GM12873 (cell line): ENCODE data around the gene WWOX.

Experiments used
- CTCF ChIP-seq: IDR thresholded peaks from 2 replicates; pipeline ENCODE4 v1.5.1; 2012; ENCODE audit warnings: low read depth, mild to moderate bottlenecking, moderate library complexity, low read length, control low read depth; ENCODE audit not compliant: insufficient read depth; ENCODE audit errors: missing control alignments

The WWOX gene

GRCh38 chr16:78992001-78992400 is 892.5 kb downstream of the WWOX start:
- no peak for TF ChIP-seq CTCF

- TF ChIP-seq CTCF: no peak
Measured at GRCh38 chr16:78993346-78993745, 893.9 kb downstream of the WWOX start.

DNA sequence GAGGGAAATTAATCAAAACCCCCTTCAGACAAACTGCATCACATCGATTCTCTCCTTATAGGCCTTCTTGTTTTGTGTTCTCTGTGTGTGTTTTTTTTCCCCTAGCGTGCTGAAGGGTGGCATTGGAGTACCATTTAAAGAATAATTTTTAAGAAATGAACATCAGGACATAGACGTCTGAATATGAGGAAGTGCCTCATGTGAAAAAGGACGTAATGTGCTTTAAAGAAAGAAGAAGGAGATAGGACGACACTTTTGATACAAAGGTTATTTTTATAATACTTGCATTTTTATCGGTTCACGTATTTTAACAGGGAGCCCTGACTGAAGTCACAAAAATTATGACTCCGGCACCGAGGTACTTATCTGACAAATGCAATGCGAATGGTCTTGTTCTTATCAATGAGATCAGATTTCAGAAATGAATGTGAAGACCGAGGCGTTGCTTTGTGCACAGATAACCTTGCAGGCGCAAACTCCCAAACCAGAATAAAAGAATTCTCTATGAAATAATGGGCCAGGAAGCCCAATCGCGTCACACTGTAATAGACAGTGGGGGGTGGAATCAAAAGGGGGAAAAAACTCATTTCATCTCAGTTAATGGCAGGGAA is 894.8 kb downstream of the WWOX start:
- no peak for TF ChIP-seq CTCF

- TF ChIP-seq CTCF: no peak
Measured at GRCh38 chr16:78995441-78995840, 896.0 kb downstream of the WWOX start.

DNA sequence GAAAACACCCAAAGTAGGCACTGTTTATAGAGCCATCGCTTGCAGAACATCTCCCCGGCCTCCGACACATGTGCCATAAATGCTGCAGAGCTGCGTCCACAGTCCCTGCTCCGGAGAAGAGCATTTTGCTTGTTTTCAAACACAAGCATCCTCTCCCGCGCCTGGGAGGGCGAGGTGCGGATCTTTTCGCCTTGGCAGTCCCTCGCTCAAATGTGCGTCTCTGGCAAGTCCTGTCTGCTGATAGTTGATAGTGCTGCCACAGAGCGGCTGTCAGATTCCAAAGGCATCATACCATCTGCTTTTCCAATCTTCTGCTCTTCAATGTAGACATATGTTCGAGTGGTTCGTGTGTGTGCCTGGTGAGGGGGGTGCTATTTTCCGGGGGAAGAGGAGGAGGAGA is 897.3 kb downstream of the WWOX start:
- no peak for TF ChIP-seq CTCF

GRCh38 chr16:78998879-78999278 is 899.4 kb downstream of the WWOX start:
- TF ChIP-seq CTCF: no peak

DNA sequence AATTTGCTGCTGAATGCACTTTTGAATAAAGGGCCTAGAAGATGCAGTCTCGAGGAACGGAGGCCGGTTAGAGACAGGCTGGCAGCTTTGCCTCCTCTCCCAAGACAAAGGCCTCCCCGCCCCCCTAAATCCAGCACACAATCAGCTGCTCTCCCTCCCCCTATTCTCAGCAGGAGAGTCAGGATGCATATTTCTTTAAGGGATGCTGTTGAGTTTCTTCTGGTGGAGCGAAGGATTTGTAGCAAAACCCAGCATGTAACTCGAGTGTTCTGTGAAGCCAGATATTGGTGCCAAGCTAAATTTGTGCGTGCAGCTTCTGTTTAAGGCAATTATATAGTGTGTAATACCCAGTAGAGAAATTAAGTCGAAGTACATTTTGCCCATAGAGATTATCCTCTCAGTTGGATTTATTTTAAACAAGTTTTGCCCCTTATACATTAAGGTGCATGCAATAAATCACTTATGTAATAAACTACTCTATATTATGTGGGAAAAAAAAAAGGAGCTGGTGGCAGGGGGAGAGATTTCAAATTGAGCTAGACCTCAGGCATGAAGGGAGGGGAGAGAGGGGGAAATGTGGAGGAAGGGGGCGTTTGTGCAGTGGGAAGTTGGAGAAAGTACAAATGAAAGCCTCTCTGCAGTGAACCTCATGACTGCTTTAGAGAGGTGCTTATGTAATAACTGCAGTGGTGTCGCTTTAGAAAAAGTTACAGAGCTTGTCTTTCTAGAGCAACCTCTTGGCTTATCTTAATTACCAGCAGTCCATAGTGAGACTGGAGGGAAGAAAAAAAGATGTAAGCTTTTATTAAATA is 901.9 kb downstream of the WWOX start:
- no peak for TF ChIP-seq CTCF
